ENCODE data around the gene DTX1. TPM values are rescaled to one million over a fixed set of nuclear protein-coding genes. Genes with fewer than 3 reads are reported as not detected.

Gene DTX1
- total RNA-seq, 1 experiment from 2014 or later: 0.44 TPM

DNA sequence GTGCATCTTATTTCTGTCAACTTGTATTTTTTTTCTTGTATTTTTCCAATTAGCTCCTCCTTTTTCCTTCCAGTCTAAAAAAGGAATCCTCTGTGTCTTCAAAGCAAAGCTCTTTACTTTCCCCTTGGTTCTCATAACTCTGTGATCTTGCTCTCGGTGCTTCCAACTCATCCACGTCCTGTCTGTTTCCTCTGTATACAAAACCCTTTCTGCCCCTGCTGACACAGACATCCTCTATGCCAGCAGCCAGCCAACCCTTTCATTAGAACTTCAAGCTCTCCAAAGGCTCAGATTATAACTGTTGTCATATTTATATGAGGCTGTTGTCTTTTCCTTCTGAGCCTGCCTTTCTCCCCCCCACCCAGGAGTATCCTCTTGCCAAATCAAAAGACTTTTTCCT lies 45.8 kb upstream of the DTX1 start:
- in situ Hi-C loops (cut with HindIII; ENCODE audit: low pct_unique_long_range_greater_than_20kb, low sequenced_read_pairs): no loop called here
- Histone ChIP-seq H3K27ac (ENCODE audit: low read length) (no peak overlapping the region), H3K4me3 (ENCODE audit: low read depth in 2 of 2, low read length in 2 of 2) (no peak overlapping the region), H3K27me3 (ENCODE audit: control insufficient read depth, insufficient read depth, low read length) (peaks cover 26% of the 10 kb centered on the region), H3K9me3 (ENCODE audit: control insufficient read depth, insufficient read depth, low read depth, low read length) (no peaks in the 10 kb centered on the region; the same call in 1 of the 2 replicates), H3K36me3 (ENCODE audit: control insufficient read depth, insufficient read depth, low read length) (no peaks in the 10 kb centered on the region), H3K4me1 (ENCODE audit: control insufficient read depth, insufficient read depth, low read length) (no peaks in the 10 kb centered on the region)
- DNase-seq (ENCODE audit: low read depth, low spot score) (no peak), ATAC-seq (no peak)
- ChIA-PET CTCF (no interaction called here), POLR2A (no interaction called here)
- TF ChIP-seq TCF7L2 (IDR thresholded peaks at IDR 0.05; ENCODE audit: low read depth, low read length) (no peak), SIN3A (IDR thresholded peaks at IDR 0.05; ENCODE audit: borderline replicate concordance, insufficient read depth, low read depth, low read length) (no peak), POLR2AphosphoS5 (IDR thresholded peaks at IDR 0.05; ENCODE audit: low read depth, low read length) (no peak)
- TF ChIP-seq, protein P1, sequence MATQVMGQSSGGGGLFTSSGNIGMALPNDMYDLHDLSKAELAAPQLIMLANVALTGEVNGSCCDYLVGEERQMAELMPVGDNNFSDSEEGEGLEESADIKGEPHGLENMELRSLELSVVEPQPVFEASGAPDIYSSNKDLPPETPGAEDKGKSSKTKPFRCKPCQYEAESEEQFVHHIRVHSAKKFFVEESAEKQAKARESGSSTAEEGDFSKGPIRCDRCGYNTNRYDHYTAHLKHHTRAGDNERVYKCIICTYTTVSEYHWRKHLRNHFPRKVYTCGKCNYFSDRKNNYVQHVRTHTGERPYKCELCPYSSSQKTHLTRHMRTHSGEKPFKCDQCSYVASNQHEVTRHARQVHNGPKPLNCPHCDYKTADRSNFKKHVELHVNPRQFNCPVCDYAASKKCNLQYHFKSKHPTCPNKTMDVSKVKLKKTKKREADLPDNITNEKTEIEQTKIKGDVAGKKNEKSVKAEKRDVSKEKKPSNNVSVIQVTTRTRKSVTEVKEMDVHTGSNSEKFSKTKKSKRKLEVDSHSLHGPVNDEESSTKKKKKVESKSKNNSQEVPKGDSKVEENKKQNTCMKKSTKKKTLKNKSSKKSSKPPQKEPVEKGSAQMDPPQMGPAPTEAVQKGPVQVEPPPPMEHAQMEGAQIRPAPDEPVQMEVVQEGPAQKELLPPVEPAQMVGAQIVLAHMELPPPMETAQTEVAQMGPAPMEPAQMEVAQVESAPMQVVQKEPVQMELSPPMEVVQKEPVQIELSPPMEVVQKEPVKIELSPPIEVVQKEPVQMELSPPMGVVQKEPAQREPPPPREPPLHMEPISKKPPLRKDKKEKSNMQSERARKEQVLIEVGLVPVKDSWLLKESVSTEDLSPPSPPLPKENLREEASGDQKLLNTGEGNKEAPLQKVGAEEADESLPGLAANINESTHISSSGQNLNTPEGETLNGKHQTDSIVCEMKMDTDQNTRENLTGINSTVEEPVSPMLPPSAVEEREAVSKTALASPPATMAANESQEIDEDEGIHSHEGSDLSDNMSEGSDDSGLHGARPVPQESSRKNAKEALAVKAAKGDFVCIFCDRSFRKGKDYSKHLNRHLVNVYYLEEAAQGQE (IDR thresholded peaks at IDR 0.05; ENCODE audit: insufficient read depth in 1 of 2, low read depth in 2 of 2, low read length in 1 of 2): no peak
- TF ChIP-seq, protein P2, sequence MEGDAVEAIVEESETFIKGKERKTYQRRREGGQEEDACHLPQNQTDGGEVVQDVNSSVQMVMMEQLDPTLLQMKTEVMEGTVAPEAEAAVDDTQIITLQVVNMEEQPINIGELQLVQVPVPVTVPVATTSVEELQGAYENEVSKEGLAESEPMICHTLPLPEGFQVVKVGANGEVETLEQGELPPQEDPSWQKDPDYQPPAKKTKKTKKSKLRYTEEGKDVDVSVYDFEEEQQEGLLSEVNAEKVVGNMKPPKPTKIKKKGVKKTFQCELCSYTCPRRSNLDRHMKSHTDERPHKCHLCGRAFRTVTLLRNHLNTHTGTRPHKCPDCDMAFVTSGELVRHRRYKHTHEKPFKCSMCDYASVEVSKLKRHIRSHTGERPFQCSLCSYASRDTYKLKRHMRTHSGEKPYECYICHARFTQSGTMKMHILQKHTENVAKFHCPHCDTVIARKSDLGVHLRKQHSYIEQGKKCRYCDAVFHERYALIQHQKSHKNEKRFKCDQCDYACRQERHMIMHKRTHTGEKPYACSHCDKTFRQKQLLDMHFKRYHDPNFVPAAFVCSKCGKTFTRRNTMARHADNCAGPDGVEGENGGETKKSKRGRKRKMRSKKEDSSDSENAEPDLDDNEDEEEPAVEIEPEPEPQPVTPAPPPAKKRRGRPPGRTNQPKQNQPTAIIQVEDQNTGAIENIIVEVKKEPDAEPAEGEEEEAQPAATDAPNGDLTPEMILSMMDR (IDR thresholded peaks at IDR 0.05): no peak
- no TSS peak for BruUV-seq (replicated peaks)
- intact Hi-C loops (cut with micrococcal nuclease; ENCODE audit: unreplicated experiment): no loop called here

DNA sequence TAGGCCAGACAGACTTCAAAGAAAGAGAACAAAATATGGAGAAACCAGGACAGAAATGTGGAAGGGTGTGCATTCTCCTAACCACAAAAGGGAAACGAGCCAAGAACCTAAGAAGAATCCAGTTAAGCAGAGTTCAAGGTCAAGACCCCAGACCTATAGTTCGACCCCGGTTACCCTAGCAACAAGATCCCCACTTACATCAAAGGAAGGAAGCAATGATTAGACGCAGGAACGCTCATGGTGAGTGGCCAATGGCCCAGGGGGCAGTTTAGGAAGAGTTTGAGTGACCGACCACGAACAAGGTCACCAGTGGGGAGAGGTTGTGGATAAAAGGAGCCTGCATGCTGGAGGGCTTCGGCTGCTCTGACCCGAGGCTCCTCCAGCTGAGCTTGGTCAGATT lies 42.0 kb upstream of the DTX1 start:
- ATAC-seq (no peak), DNase-seq (ENCODE audit: low read depth, low spot score) (no peak)
- no peak overlapping the region for H3K4me3 ChIP-seq (ENCODE audit: low read depth in 2 of 2, low read length in 2 of 2)
- H3K27ac ChIP-seq (ENCODE audit: low read length): no peak overlapping the region
- intact Hi-C loops (cut with micrococcal nuclease; ENCODE audit: unreplicated experiment) (no loop called here), in situ Hi-C loops (cut with HindIII; ENCODE audit: low pct_unique_long_range_greater_than_20kb, low sequenced_read_pairs) (no loop called here)
- TF ChIP-seq, protein P2 (IDR thresholded peaks at IDR 0.05): no peak
- TF ChIP-seq, protein P1 (IDR thresholded peaks at IDR 0.05; ENCODE audit: insufficient read depth in 1 of 2, low read depth in 2 of 2, low read length in 1 of 2): no peak
- TF ChIP-seq SIN3A (IDR thresholded peaks at IDR 0.05; ENCODE audit: borderline replicate concordance, insufficient read depth, low read depth, low read length): no peak
- no peak for TF ChIP-seq POLR2AphosphoS5 (IDR thresholded peaks at IDR 0.05; ENCODE audit: low read depth, low read length)
- TF ChIP-seq TCF7L2 (IDR thresholded peaks at IDR 0.05; ENCODE audit: low read depth, low read length): no peak
- BruUV-seq (replicated peaks): no TSS peak
- POLR2A ChIA-PET: no interaction called here
- no peaks in the 10 kb centered on the region; the same call in 1 of the 2 replicates for H3K9me3 ChIP-seq (ENCODE audit: control insufficient read depth, insufficient read depth, low read depth, low read length)
- H3K4me1 ChIP-seq (ENCODE audit: control insufficient read depth, insufficient read depth, low read length): no peaks in the 10 kb centered on the region
- H3K36me3 ChIP-seq (ENCODE audit: control insufficient read depth, insufficient read depth, low read length): no peaks in the 10 kb centered on the region
- CTCF ChIA-PET: no interaction called here
- H3K27me3 ChIP-seq (ENCODE audit: control insufficient read depth, insufficient read depth, low read length): peaks cover 9% of the 10 kb centered on the region
